Measurements from ENCODE around the gene ANKRD40.
"Not testable (repeated sequence)": the region's sequence is repeated elsewhere in the genome, so short reads cannot be mapped to it uniquely, and the experiment has no call there.

DNA sequence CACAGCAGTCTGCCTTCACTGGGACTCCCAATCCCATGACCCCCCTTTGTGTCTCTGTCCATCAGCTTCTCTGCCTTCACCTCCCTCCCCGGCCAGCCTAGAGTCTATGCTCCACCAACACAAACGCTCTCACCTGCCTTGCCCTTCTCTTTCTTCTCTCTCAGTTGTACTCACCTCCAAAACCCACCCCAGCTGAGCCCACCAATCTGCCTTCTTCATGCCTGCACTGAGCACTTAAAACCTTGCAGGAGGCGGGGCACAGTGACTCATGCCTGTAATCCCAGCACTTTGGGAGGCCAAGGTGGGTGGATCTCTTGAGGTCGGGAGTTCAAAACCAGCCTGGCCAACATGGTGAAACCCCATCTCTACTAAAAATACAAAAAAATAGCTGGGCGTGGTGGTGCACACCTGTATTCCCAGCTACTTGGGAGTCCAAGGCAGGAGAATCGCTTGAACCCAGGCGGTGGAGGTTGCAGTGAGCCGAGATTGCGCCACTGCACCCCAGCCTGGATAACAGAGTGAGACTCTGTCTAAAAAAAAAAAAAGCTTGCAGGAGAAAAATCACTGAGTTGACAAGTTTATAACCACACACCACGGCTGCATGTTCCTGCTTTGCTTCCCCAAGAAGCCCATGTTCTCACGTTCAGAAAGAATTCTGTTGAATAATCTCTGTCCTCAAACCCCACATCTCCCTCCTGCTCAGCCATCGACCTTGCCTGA, 27.0 kb downstream of the ANKRD40 start:
- TF ChIP-seq, protein P1, sequence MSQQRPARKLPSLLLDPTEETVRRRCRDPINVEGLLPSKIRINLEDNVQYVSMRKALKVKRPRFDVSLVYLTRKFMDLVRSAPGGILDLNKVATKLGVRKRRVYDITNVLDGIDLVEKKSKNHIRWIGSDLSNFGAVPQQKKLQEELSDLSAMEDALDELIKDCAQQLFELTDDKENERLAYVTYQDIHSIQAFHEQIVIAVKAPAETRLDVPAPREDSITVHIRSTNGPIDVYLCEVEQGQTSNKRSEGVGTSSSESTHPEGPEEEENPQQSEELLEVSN (IDR thresholded peaks at IDR 0.05; ENCODE audit: borderline replicate concordance in 1 of 2, extremely low read depth in 1 of 2, insufficient read depth in 1 of 2, insufficient read length in 1 of 2, low read depth in 1 of 2, low read length in 1 of 2, poor library complexity in 1 of 2, severe bottlenecking in 1 of 2): not testable (repeated sequence)
- TF ChIP-seq NFE2L1 (tag; IDR thresholded peaks at IDR 0.05; ENCODE audit: borderline replicate concordance, low read depth); ZNF146 (CRISPR knock-in tag; IDR thresholded peaks at IDR 0.05; ENCODE audit: unreplicated experiment); NONO (IDR thresholded peaks at IDR 0.05; ENCODE audit: low read depth in 2 of 2, low read length in 1 of 2): not testable (repeated sequence)
